Measurements from ENCODE around the gene TMEM126A.
A peak's percentile ranks its signal among the peaks of the same experiment; 100 is the strongest.
"Not testable (repeated sequence)": the region's sequence is repeated elsewhere in the genome, so short reads cannot be mapped to it uniquely, and the experiment has no call there.

TMEM126A gene

DNA sequence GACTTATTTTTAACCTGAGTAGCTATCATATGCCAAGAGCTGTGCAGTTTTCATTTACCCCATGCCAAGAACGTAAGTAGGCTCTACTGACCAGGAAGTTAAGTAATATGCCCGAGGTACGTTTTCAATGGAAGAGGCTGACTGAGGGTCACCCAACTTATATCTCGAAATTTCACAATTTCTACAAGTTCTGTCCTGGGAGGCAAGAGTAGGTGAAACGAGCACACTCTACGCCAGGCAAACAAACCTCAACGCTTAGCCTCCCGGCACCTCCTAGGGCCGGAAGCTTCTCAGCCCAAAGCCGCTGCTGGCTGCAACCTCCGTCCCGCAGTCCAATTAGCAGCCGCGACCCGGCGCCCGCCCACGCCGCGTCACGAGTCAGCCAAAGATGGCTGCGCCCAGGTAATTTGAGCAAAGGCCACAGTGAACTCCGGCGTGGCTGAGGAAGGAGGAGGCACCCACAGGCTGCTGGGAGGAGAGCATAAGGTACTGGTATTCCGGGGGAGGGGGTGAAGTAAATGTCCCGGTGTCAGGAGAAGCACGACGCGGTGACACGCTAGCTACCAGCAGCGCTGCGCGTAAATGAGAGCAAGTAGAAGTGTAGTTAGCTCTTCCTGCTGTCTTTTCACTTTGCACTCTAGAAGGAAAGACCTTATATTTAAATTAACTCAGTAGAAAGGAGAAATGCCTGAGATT, at the start of gene TMEM126A:
Gene TMEM126A (plus strand): TSS at position 364 of the 696 bp plus-strand sequence. CDS start 2,289 bp downstream, outside the sequence.
- DNase-seq (ENCODE audit: low read depth in 1 of 2, low spot score in 1 of 2): peak; percentile 79 to 91

DNA sequence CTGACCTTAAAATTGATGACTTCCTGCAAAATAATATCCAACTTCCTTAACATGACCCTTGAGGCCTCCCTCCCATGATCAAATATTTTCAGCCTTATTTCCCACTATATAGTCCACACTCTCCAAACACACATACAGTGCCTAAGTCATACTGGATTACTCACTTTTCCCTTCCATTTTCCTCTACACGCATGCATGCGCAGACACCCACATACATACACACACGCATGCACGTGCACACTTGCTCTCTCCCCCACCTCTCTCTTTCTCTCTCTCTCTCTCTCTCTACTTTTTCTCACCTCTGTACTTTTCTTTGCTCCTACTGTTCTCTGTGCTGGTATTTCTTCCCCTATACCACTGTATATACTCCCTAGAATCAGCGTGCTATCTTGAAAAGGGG, 48.7 kb upstream of the TMEM126A start:
- DNase-seq (ENCODE audit: low read depth in 1 of 2, low spot score in 1 of 2): no peak

- DNase-seq (ENCODE audit: low read depth in 1 of 2, low spot score in 1 of 2): no peak
These were observed 45.1 kb upstream of the TMEM126A start for GRCh38 chr11:85602526-85603213.

DNA sequence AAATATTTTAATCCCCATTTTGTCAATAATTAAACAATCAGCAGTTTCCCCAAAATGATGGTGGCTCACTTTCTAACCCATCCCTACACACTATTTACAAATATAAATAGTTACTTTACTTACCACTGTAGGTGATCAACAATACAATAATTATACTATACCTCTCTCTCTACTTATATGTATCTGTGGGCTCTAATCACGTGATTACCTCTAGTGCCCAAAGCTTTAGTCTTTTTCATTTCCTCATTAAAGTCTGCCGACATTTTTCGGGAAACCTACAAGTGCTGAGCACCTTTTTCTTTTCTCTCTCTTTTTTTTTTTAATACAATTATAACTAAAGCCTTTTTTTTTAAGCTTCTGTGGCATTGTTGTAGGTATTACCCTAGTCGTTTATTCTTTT, 44.5 kb upstream of the TMEM126A start:
- no peak for DNase-seq (ENCODE audit: low read depth in 1 of 2, low spot score in 1 of 2)

DNA sequence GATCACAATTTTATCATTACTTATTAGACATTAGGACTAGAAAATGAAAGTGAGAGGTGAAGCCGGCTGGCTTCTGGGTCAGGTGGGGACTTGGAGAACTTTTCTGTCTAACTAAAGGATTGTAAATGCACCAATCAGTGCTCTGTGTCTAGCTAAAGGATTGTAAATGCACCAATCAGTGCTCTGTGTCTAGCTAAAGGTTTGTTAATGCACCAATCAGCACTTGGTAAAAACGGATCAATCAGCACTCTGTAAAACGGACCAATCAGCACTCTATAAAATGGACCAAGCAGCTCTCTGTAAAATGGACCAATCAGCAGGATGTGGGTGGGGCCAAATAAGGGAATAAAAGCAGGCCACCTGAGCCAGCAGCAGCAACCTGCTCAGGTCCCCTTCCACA, 41.5 kb upstream of the TMEM126A start:
- not testable (repeated sequence) for DNase-seq (ENCODE audit: low read depth in 1 of 2, low spot score in 1 of 2)

GRCh38 chr11:85608621-85609020, 39.1 kb upstream of the TMEM126A start:
- not testable (repeated sequence) for DNase-seq (ENCODE audit: low read depth in 1 of 2, low spot score in 1 of 2)

- not testable (repeated sequence) for DNase-seq (ENCODE audit: low read depth in 1 of 2, low spot score in 1 of 2)
These were observed 38.5 kb upstream of the TMEM126A start for GRCh38 chr11:85609286-85609685.

- DNase-seq (ENCODE audit: low read depth in 1 of 2, low spot score in 1 of 2): not testable (repeated sequence)
These were observed 36.1 kb upstream of the TMEM126A start for GRCh38 chr11:85611643-85612042.

GRCh38 chr11:85619499-85619898, 28.3 kb upstream of the TMEM126A start:
- DNase-seq (ENCODE audit: low read depth in 1 of 2, low spot score in 1 of 2): no peak

- DNase-seq (ENCODE audit: low read depth in 1 of 2, low spot score in 1 of 2): no peak
These were observed 27.5 kb upstream of the TMEM126A start for GRCh38 chr11:85620256-85620655.

- no peak for DNase-seq (ENCODE audit: low read depth in 1 of 2, low spot score in 1 of 2)
These were observed 21.3 kb upstream of the TMEM126A start for GRCh38 chr11:85626496-85626895.

DNA sequence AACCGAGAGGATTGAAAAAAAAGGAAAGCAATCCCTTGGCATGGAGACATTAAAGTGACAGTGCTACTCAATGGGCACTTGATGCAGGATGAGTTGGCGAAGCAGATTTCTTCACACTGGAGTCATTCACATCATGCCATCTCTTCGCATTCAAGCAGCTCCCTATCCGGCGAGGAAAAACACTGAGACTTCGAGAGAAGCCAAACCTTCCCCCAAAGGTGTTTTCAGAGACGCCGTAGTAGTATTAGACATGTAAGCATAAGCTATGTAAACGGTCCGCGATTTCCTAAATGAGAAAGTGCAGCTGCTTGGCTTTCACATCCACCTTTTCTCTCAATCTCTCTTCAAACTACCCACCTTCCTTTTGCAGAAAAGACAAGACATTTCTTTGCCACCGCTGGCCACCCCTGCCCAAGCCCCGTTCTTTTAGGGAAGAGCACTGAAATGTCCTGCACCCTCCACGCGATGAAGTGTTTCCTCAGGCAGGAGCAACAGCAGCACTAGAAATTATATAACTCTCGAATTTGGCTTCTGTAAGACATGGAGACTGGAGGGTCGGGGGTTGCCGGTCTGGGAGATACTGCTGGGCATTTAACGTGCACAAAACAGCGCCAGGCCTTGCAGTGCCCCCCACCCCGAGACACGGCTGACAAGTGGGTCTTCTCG, 20.3 kb upstream of the TMEM126A start, which contains the start of gene DLG2:
Gene DLG2 (minus strand): TSS at position 13 of the 666 bp plus-strand sequence.
- no peak for DNase-seq (ENCODE audit: low read depth in 1 of 2, low spot score in 1 of 2)

DNA sequence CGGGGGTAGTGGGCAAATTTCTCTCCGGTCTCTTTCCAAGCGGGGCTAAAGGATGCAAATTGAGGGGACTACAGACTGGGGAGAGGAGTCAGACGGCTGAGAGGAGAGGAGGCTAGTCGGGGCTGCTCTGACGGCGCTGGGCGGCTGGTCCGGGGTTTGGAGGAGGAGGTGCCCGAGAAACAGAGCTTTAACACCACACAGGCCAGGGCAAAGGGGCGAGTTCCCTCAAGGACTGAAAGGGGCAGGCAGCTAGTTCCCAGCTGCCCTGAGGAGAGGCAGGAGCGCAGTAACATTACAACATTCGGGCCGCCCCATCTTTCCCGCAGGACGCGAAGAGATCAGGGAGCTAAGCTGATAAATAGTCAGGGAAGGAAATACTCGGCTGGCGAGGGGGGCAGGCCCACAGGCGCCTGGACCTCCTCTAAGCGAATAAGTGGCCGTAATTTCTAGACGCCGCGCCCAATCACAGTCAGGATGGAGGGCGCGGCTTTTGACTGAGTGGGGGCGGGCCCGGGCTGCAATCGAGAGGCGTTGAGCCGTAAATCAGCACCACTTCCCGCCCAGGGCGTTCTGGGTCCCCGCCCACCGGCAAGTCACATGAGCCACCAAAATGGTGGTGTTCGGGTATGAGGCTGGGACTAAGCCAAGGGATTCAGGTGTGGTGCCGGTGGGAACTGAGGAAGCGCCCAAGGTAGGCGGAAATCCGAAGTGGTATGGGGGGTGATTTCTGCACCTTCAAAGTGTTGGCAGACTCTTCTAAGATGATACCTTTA, 19.6 kb upstream of the TMEM126A start, which contains the start of gene TMEM126B:
Gene TMEM126B (plus strand): TSS at position 596 of the 773 bp plus-strand sequence. CDS start 15 bp downstream, at position 611.
- peak; percentile 87 to 90 for DNase-seq (ENCODE audit: low read depth in 1 of 2, low spot score in 1 of 2)

DNA sequence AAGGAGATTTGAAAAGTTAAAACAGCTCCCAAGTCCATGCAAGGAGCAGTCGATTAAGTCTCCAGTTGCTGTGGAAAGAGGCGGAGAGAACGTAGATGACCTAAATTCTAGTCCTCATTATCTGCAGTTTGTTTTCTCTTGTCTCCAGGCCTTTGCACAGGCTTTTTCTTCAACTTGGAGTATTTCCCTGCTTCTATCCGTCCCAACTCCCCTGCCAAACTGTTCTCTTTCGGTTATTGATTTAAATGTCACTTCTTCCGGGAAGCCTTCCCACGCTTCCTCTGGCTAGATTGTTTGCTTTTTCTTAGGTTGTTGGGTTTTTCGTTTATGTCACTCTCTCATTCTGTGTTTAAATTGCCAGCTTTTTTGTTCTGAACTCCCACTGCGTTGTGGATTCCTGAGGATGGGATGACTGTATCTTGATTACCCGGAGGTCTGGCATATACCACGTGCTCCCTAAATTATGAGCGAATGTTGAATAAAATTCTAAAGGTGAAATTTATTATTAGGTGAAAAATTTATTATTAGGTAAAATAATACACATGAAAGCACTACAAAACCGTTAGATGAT, 18.9 kb upstream of the TMEM126A start:
- DNase-seq (ENCODE audit: low read depth in 1 of 2, low spot score in 1 of 2): no peak

GRCh38 chr11:85634747-85635146, 13.0 kb upstream of the TMEM126A start:
- DNase-seq (ENCODE audit: low read depth in 1 of 2, low spot score in 1 of 2): no peak

GRCh38 chr11:85643191-85643614, 4.6 kb upstream of the TMEM126A start:
- DNase-seq (ENCODE audit: low read depth in 1 of 2, low spot score in 1 of 2): no peak

DNA sequence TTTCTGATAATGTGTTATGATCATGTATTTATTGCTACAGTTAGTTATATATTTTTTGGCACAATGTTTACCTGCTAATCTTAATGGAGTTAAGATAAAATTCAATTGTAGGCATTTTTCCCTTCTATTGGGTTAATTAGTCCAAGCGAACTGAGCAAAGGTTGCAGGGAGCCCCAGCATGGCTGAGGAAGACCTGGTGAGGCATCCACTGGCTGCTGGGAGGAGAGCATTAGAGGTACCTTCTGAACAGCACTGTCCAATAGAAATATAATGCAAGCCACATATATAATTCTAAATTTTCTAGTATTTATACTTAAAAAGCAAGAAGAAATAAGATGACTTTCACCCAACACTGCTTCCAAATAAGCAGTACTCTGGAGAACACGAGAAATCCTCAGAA, 689 bp upstream of the TMEM126A start:
- DNase-seq (ENCODE audit: low read depth in 1 of 2, low spot score in 1 of 2): no peak

GRCh38 chr11:85651118-85651517, 3.4 kb downstream of the TMEM126A start:
- DNase-seq (ENCODE audit: low read depth in 1 of 2, low spot score in 1 of 2): no peak

DNA sequence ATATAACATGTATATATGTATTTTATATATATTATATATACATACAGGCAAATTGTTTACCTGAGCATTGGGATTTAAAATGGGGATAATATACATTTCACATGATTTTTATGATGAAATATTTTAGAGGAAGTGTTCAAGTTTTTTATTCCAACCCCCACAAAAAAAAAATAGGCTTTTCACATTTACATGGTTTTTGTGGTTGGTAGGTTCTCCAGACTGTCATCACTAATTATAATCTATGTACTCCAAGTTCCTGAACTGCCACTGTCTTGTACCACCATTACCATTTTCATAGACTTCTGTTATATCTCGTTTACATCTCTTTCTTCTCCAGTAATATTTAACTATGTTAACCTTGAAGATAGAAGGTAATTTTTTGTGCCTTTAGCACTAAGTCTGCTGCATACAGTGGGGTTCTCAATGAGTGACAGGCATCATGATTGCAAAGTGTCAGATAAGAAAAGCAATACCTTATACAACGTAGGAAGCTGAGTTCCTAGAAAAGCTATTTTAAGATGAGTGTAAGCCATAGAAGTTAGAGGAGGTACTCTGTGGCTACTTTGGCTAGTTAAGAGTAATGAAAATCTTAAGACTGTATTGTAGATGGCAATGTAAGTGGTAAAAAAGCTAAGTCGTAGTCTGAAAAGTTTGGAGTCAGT, 5.2 kb downstream of the TMEM126A start:
- DNase-seq (ENCODE audit: low read depth in 1 of 2, low spot score in 1 of 2): no peak

DNA sequence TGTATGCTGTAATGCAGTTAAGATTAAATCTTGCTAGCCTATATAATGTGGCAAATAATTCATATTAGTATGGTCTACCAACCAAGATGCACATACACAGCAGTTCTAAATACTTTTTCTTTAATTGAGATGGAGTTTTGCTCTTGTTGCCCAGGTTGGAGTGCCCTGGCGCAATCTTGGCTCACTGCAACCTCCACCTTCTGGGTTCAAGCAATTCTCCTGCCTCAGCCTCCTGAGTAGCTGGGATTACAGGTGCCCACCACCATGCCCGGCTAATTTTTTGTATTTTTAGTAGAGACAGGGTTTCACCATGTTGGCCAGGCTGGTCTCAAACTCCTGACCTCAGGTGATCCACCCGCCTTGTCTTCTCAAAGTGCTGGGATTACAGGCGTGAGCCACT, 6.6 kb downstream of the TMEM126A start:
- DNase-seq (ENCODE audit: low read depth in 1 of 2, low spot score in 1 of 2): not testable (repeated sequence)

Data from stimulated activated CD4-positive, alpha-beta T cell treated with anti-CD3 and anti-CD28 coated beads, Interleukin-15, amount 100 ng/mL, for 1 hour (primary cell).